Measurements from ENCODE around the gene FMO5.
"Not testable (repeated sequence)": the region's sequence is repeated elsewhere in the genome, so short reads cannot be mapped to it uniquely, and the experiment has no call there.

The FMO5 gene

DNA sequence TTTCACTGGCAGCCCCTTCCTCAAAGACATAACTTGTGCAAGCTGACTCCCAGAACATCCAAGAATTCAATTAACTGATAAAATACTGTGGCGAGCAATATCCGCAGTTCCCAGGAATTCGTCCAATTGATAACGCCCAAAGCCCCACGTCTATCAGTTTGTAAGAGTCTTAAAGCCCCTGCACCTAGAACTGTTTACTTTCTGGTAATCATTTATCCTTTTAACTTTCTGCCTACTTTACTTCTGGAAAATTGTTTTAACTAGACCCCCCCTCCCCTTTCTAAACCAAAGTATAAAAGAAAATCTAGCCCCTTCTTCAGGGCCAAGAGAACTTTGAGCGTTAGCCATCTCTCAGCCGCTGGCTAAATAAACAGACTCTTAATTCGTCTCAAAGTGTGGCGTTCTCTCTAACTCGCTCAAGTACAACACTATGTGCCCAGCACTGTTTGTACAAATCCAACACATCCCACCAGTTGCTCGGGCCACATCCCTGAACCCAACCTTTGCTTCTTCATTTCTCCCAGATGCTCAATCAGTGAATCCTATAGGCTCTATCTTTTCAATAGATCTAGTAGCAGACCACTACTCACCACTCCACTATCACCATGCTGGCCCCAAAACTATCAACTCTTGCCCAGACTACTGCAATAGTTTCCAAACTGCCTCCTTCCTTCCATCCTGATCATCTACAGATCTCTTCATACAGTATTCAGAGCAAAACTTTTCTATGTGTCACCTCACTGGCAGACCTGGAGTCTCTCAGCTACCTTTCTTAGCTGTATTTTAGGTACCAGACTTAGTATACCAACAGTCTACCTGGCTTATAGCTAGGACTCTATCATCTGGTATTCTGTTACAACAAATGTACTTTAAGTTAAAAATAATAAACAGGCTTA, 14.0 kb upstream of the FMO5 start:
- DNase-seq, result no peak

DNA sequence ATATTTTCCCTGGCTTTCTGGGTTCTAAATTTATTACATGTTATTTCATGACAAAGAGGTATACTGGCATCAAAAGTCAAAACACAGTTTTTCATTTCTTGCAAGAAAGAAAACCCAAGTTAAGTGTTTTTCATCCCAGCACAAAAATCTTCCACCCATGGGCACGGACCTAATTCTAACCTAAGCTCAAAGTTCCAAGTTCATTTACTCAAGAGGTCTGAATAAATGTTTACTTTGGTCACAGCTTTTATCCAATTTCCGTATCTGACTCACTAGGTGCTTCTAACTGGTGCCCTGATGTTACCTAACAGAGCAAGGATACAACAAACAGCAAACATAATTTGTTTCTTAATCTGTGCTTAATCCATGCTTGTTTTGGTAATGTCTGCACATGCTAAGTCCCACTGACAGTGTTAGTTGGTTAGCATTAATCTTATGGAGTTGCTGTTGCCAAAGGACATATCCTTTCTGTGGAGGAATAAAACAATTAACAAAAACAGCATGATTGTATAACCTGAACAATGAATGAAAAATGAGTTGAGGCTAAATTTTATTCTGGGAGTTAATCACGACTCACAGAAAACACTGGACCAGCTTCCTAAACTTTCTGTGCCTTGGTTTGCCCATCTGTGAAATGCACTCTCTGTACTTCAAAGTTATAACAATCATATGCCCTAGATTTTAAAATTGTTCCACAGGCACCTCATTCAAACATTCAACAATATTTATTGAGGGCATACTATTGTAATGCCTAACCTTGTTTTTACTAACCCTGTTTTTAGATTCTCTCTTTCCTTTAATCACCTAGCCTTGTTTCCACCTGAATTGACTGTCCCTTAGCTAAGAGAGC, 13.1 kb upstream of the FMO5 start:
- no peak for DNase-seq

- DNase-seq, result no peak
Observed at GRCh38 chr1:147236959-147237791, 12.0 kb upstream of the FMO5 start.

GRCh38 chr1:147236448-147236847, 11.3 kb upstream of the FMO5 start:
- DNase-seq, result no peak

- no peak for DNase-seq
Observed at GRCh38 chr1:147235822-147236221, 10.7 kb upstream of the FMO5 start.

DNA sequence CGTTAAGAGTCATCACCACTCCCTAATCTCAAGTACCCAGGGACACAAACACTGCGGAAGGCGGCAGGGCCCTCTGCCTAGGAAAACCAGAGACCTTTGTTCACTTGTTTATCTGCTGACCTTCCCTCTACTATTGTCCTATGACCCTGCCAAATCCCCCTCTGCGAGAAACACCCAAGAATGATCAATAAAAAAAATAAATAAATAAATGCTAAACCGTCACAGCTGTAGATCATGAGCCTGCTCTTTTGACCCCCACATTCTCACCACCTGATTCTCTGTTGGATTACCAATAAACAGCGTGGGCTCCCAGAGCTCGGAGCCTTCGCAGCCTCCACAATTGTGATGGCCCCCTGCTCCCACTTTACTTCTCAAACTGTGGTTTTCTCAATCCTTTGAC, 8.8 kb upstream of the FMO5 start:
- DNase-seq, result not testable (repeated sequence)

- DNase-seq, result not testable (repeated sequence)
Observed at GRCh38 chr1:147231032-147231431, 5.9 kb upstream of the FMO5 start.

DNA sequence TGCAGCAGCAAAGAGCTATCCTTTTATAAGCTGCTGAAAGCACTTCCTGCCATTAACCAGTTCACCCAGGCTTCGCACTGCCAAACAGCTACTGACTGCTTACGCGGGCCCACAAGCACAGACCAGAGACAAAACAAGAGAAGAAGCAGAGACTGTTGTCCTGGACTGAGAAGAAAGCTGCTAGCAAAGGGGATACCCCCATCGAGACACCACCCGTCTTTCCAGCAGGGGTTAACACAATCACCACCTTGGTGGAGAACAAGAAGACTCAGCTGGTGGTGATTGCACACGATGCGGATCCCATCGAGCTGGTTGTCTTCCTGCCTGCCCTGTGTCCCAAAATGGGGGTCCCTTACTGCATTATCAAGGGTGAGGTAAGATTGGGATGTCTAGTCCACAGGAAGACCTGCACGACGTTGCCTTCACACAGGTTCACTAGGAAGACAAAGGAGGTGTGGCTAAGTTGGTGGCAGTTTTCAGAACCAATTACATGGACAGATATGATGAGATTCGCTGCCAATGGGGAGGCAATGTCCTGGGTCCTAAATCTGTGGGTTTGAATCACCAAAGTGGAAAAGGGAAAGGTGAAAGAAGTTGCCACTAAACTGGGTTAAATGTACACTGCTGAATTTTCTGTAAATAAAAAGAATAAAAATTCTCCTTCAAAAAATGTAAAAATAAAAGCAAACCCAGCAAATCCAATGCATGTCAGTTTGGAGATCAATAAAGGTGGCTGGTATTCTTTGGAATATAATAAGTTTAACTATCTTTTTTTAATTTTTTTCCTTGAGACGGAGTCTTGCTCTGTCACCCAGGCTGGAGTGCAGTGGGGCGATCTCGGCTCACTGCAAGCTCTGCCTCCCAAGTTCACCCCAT, 1.2 kb downstream of the FMO5 start:
- DNase-seq, result no peak

DNA sequence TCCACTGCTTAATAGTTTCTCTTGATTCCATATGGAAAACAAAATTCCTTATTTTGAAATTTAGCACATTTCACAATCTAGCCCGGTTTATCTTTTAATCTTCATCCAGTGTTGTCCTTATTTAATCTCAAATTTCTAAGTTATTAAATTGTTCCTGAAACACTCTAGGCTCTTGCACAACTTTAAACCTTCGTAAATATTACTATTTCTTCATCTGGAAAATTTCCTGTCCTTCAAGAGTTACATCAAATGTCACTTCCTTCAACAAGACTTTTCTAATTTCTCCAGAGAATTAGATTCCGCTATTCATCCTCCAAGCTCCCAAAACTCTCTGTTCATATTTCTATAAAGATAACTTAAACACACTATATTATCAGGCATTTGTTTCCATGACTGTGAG, 6.5 kb downstream of the FMO5 start:
- no peak for DNase-seq

DNA sequence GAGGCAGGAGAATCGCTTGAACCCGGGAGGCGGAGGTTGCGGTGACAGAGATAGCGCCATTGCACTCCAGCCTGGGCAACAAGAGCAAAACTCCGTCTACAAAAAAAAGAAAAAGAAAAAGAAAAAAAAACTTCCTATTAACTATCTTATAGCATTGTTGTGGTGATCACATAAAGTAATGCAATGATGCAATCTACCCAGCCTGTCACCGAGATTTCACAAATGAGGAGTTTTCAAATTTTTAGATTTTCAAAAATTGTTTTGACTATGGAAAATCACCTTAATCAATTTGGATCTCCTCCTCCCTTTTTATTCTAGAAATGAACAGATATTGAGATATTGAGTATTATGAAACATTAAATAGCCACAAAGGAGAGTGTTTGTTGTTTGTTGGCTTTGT, 8.0 kb downstream of the FMO5 start:
- DNase-seq, result no peak

GRCh38 chr1:147216124-147216523, 9.0 kb downstream of the FMO5 start:
- no peak for DNase-seq

- DNase-seq, result no peak
Observed at GRCh38 chr1:147215540-147215916, 9.6 kb downstream of the FMO5 start.

GRCh38 chr1:147214842-147215539, 10.1 kb downstream of the FMO5 start:
- no peak for DNase-seq

DNA sequence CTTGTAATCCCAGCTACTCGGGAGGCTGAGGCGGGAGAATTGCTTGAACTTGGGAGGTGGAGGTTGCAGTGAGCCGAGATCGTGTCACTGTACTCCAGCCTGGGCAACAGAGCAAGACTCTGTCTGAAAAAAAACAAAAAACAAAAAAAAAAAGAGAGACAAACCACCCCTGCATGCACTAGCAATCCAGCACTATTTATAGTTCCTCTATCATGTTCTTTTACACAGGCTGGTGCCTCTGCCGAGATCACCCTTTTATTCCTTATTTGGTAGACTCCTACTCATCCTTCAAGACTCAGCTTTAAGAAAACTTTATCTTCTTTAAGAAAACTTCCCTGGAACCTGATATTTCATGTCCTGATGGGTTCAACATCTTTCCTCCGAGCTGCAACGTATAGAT, 10.8 kb downstream of the FMO5 start:
- DNase-seq, result no peak

DNA sequence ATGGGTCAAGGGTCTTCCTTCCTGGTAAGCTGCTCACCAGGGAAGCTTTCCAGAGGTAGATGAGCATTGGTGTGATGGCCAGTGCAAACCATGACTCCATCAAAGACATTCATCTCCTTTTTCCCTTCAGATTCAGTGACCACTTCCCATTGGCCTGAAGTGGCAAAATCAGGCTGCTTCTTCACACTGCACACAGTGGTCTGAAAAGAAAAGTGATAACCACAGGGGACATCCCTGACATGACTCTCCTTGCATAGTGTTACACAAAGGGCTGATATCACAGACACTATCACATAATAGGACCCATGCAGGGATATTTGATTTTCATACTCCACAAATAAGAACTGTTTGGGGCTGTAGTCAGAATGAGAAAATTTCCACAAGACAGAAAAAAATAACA, 11.9 kb downstream of the FMO5 start:
- DNase-seq, result no peak

GRCh38 chr1:147211577-147211976, 13.6 kb downstream of the FMO5 start:
- no peak for DNase-seq

GRCh38 chr1:147210987-147211386, 14.2 kb downstream of the FMO5 start:
- DNase-seq, result no peak

GRCh38 chr1:147209825-147210821, 15.0 kb downstream of the FMO5 start:
- no peak for DNase-seq

GRCh38 chr1:147208619-147209018, 16.5 kb downstream of the FMO5 start:
- no peak for DNase-seq

DNA sequence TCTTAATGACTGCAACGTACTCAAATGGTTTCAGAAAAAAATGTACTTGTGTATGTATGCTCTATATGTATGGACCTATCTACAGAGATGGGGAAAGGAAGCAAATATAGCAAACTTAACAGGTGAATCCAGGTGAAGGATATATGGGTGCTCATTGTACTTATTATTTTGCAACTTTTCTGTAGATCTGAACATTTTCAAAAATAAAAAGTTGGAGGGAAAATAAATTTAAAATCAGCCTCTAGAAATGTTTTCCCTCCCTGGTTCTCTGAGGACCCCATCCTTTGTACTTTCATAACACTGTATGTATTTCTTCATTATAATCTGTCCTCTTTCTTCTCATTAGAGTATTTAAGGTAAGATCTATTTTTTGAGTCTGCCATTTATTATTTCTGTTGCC, 17.9 kb downstream of the FMO5 start:
- DNase-seq, result no peak
